ENCODE results near the gene MYBPC3.

- no peak for TF ChIP-seq CTCF (IDR thresholded peaks at IDR 0.05)
- TF ChIP-seq POLR2A (IDR thresholded peaks at IDR 0.05): no peak
Measured at GRCh38 chr11:47392546-47393162, 40.2 kb upstream of the MYBPC3 start.

Data from thyroid gland (tissue), 4 donors.